HG03060 (cell line): ENCODE measurements around the gene METRNL.

Experiments used
- ATAC-seq: cut with Tn5 transposase; IDR thresholded peaks from one replicate; pipeline ENCODE4 v1.9.1; 2021; ENCODE audit warnings: low read depth, moderate number of reproducible peaks; ENCODE audit not compliant: unreplicated experiment

METRNL gene

DNA sequence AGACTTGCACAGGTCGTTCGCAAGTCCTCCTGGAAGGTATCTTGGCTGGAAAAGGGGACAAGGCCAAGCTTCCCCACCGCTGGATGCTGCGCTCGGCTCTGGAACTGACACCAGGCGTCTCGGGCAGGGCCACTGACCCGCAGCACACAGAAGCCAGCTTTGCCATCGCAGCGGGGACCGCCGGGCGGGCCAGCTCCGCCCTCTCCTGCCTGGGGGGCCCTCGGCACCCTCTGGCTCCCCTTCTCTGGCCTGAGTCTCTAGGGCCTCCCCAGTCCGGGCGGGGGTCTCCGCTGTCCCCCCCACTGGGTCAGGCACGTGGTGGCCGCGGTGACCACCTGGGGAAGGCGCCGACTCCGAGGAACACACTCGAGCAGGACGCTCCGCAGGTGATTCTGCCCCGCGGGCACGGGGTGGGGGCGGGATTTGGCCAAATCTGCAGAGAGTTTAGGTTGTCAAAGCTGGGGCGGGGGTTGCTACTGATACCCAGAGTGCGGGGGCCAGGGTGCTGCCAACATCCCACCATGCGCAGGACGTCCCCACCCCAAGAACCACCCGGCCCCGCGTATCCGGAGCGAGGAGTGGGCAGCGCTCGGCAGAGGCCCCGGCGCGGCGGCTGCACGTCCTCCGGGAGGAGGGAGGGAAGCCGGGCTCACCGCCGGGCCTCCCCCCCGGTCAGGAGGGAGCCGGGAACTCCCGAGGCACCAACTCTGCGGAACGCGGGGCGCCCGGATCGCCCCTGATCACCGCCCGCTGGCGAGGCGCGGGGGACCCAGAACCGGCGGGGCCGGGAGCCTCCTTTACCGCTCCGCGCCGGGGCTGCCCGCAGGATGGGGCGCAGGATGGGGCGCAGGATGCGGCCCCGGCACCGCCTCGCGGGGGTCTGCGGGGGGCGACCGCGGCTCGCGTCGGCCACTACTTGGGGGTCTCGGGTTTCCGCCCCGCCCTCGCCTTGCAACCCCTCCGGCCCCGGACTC, 744 bp upstream of the METRNL start:
- no peak for ATAC-seq

- ATAC-seq, result no peak
Measured at GRCh38 chr17:83079766-83080578, 563 bp downstream of the METRNL start.

GRCh38 chr17:83080579-83080857, 1.1 kb downstream of the METRNL start:
- ATAC-seq, result no peak

GRCh38 chr17:83080858-83081683, 1.7 kb downstream of the METRNL start:
- no peak for ATAC-seq

- no peak for ATAC-seq
Measured at GRCh38 chr17:83081684-83082201, 2.3 kb downstream of the METRNL start.

- no peak for ATAC-seq
Measured at GRCh38 chr17:83082424-83082823, 3.0 kb downstream of the METRNL start.

DNA sequence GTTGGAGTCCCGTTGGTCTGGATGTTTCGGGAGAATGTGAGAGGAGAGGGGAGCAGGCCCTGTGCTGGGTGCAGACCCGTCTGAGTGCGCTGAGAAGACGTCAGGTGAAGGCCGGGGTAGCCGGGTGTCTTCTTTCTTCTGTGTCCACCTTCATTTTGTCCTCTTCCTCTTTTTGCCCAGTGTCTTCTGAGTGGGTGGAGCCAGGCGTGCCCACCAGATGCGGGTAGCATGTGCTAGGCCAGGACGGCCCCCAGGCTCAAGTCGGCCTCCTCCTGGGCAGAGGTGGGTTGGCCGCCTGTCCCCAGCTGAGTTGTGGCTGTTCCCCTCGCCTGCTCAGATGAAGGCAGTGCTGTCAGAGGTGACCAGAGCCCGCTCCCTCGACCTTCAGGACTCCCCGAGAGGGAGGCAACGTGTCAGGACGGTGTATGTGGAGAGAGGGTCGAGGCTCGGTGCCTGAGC, 3.5 kb downstream of the METRNL start:
- ATAC-seq, result no peak

- ATAC-seq, result no peak
Measured at GRCh38 chr17:83083368-83084201, 4.2 kb downstream of the METRNL start.

- ATAC-seq, result no peak
Measured at GRCh38 chr17:83084214-83084613, 4.8 kb downstream of the METRNL start.

DNA sequence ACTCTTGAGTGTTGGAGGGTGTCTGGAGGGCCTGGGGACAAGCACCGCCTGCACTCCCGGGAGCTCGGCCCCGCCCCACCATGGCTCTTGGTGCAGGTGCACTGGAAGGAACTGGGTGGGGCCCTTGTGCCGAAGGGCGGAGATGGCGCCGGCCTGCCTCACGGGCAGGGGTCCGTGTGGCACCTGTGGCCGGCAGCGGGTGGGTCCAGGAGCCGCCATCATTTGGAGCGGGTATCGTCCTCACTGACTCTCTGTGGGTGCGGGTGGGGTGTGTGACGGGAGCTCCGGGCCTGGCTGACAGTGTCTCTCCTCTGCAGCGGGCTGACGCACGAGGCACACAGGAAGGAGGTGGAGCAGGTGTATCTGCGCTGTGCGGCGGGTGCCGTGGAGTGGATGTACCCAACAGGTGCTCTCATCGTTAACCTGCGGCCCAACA, 5.2 kb downstream of the METRNL start:
- no peak for ATAC-seq

GRCh38 chr17:83085103-83085502, 5.7 kb downstream of the METRNL start:
- ATAC-seq, result no peak

DNA sequence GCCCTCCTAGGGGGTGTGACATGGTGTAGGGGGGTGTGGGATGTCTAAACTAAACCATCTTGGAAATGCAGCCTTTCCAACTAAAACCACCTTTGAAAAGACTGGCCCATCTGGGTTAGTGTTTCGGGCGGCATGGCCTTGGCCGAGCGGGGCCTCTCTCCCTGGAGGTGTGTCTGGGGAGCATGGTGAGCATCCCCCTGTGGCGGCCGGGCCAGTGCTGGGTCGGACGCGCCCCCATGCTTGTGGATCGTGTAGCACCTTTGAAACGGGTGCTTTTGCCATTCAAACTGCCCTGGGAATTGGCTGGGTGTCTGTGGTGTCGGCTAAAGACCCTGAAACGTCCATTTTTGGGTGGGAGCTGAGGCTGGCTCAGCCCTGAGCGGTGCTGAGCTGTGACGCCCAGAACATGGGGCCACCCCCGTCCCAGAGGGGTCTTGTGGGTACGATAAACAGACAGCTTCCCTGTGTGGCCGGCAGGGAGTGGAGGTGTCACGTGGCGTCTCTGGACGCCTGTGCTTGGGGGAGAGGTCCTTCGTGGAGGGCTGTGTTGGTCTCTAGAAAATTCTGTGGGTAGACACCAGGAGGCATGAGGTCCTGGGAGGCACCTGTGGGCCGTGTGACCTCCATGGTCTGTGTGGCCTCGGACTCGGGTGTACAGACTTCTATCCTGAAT, 6.3 kb downstream of the METRNL start:
- ATAC-seq, result no peak

GRCh38 chr17:83086199-83086880, 6.9 kb downstream of the METRNL start:
- no peak for ATAC-seq

DNA sequence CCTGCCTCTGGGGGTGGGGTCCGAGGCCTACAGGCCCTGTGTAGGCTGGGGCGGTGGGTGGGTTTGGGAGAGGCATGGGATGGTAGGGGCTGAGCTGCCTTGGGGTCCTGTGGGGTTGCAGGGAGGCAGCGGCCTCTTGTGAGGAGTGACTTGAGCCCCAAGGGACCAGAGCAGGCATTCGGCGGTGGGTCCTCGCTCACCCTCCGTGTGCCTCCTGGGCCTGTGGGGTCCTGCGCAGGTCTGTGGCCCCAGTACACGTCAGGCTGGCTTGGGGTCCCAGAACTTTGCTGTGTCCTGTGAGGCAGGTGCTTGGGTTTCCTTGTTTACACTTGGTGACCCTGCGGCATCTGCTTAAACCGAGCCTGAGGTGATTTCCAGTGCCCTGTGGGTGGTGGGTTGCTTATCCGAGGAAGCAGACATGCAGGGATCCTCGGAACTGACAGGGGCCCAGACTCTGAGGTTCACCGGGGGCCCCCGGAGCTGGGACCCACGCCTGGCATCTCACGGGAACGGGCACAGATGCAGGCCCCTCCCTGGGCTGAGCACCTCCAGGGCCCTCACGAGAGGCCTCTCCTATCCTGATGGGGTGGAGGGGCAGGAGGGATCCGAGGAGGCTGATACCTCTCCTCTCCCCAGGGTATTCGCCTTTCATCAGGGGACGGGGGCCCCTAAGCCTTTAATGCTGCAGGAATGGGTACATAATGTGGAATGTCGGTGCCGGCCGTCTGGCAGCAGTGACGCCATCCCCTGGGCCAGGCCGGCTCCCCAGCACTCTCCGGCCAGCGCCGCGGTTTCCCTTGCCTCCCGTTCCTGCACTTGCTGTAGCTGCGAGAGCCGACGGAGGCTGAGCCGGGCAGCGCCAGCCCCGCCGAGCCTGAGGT, 7.7 kb downstream of the METRNL start:
- no peak for ATAC-seq

DNA sequence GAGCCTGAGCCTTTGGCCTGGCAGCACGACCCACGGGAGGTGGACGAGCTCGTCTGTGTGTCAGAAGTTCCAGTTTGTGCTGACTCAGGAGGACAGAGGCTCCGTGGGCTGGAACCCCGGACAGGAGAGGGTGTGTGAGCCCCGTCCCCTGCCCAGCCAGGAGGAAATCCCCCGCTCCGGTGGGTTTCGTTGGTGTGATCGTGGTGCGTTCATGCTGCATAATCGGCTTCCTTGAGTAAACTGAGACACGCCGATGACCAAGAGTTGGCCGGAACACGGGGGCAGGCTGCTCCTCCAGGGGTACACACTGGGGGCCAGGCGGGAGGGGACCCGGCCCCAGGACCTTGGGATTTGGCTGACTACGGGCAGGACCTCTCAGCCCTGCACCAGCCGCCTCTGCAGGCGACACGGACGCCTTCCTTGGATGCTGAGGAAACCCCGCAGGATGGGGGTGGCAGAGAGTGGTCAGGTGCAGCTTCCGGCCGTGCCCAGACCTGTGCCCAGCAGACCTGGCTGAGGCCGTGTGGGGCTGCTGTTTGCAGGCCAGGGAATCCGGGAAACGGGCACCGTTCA, 8.5 kb downstream of the METRNL start:
- no peak for ATAC-seq

GRCh38 chr17:83088451-83088850, 9.0 kb downstream of the METRNL start:
- no peak for ATAC-seq

GRCh38 chr17:83088909-83089308, 9.5 kb downstream of the METRNL start:
- ATAC-seq, result no peak
